Sigmoid colon (tissue), 7 donors: ENCODE results near the gene ABCB4. TPM values are rescaled to one million over a fixed set of nuclear protein-coding genes. Genes with fewer than 3 reads are reported as not detected.
"Not testable (repeated sequence)": the region's sequence is repeated elsewhere in the genome, so short reads cannot be mapped to it uniquely, and the experiment has no call there.

ENCODE experiments used
- DNase-seq: peaks from one replicate; pipeline ENCODE4 v3.0.0-alpha.2; 2019
- H3K27ac ChIP-seq, 4 donors: fragments of 200-600 bp; sonication (generic); one replicate each; pipeline ENCODE4 v1.5.1; 2016 to 2019; ENCODE audit warnings: mild to moderate bottlenecking in 1 of 4
- H3K27me3 ChIP-seq, 3 donors: fragments of 200-600 bp; sonication (generic); one replicate each; pipeline ENCODE4 v1.5.1; 2019; ENCODE audit warnings: mild to moderate bottlenecking in 1 of 3
- H3K36me3 ChIP-seq, 4 donors: fragments of 200-600 bp; sonication (generic); one replicate each; pipeline ENCODE4 v1.5.1; 2016 to 2019
- H3K4me1 ChIP-seq, 4 donors: fragments of 200-600 bp; sonication (generic); one replicate each; pipeline ENCODE4 v1.5.1; 2017 to 2019
- H3K4me3 ChIP-seq, 4 donors: fragments of 200-600 bp; sonication (generic); one replicate each; pipeline ENCODE4 v1.5.1; 2017 to 2019; ENCODE audit warnings: mild to moderate bottlenecking in 2 of 4, moderate library complexity in 1 of 4
- H3K9me3 ChIP-seq, 4 donors: fragments of 200-600 bp in 3 of 4; sonication (generic) in 3 of 4; one replicate each; pipeline versions ENCODE4 v1.5.1 to v1.6.1; 2013 to 2019
- EP300 ChIP-seq, 4 donors: sonication (generic); formaldehyde crosslinking; IDR thresholded peaks; one replicate each; pipeline ENCODE4 v1.6.1; 2017; ENCODE audit warnings: antibody characterized with exemption in 4 of 4
- POLR2A ChIP-seq, 2 donors: fragments of 450-650 bp; IDR thresholded peaks; one replicate each; pipeline ENCODE4 v1.6.1; 2016; ENCODE audit warnings: antibody characterized with exemption in 2 of 2, mild to moderate bottlenecking in 2 of 2, moderate library complexity in 2 of 2
- POLR2AphosphoS5 ChIP-seq, 4 donors: sonication (generic); formaldehyde crosslinking; IDR thresholded peaks; one replicate each; pipeline ENCODE4 v1.6.1; 2017; ENCODE audit warnings: antibody characterized with exemption in 4 of 4
- WGBS, 2 donors: extraction: QIAGEN DNeasy Blood & Tissue Kit; methylation state at CpG; one replicate each; pipeline ENCODE4 v1.1.7; 2013; 5-methylcytosine and 5-hydroxymethylcytosine counted together
- intact Hi-C: fragments of 100-400 bp; cut with DNase I; formaldehyde crosslinking; loops from one replicate; pipeline ENCODE4 v1.15.1; 2023
- polyA plus RNA-seq, 3 donors: library from polyadenylated mRNA; stranded (reverse); fragments of 200-250 nt; gene quantifications; one replicate each; pipeline ENCODE4 v1.2.3, GENCODE V29; 2013
- total RNA-seq, 4 donors: library from RNA; depleted of rRNA; stranded (reverse); fragments of >200 nt; gene quantifications; one replicate each; pipeline ENCODE4 v1.1.0, GENCODE V29; 2016
- TF ChIP-seq, protein P1 (sequence below), 4 experiments: fragments of 450-650 bp in 3 of 4; fragments of 200-600 bp in 1 of 4; IDR thresholded peaks; one replicate each; pipeline ENCODE4 v1.5.1; 2016 to 2019; ENCODE audit warnings: antibody characterized with exemption in 4 of 4, mild to moderate bottlenecking in 3 of 4, moderate library complexity in 2 of 4
- donor health status: healthy with polysubstance abuse.
- donor health status: Bipolar disorder and iron deficiency.
- donor health status: healthy.

The ABCB4 gene
- total and polyA plus RNA-seq, 7 donors = 0.23 to 3.5 (median 1.1) TPM; not detected in 1

DNA sequence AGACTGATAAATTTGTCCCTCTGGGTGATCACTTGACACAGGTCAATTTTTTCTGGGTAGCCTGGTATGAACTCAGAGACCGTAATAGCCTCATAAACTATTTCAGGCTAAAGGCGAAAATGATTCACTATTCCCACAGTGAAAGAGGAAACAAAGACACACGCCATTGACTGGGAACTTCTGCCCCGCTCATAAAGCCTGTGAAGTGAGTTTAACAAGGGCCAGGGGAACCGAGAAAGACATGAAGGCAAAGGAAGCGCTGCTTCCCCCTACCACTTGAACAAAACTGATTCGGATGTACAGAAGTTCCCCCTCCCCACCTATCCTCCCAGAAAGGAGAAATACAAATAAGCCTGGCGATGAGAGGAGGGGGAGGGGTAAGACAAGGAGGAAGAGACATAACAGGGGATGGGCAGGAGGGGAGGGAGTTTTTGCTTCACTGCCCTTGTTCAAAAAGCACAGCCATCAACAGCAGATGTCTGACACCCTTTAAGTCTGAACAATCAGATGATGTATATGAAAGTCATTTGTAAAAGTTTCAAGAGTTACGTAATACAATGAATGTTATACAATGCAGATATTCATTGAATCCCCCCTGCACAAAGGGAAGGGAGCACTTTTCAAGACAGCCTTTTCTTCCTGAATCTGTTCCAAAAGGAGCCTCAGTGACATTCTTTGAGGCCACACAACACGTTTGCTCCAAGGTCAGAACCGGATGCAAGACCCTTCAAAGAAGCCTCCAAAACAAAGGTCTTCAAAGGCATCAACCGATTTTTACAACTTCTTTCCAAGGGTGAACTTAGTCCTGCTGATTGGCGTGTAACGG lies 734 bp downstream of the ABCB4 start:
- Histone ChIP-seq H3K4me1 (peaks cover 0 to 24% (median 23%) of the 10 kb centered on the region in 4 donors), H3K36me3 (no peaks in the 10 kb centered on the region), H3K27me3 (peaks cover 0 to 5% (median 0%) of the 10 kb centered on the region in 3 donors), H3K9me3 (no peaks in the 10 kb centered on the region), H3K27ac (peak overlapping the region in 3 of 4 donors; percentile 43 to 62 (median 44)), H3K4me3 (peak overlapping the region; percentile 29 to 59 (median 58))
- intact Hi-C loops = no loop called here
- no peak for DNase-seq
- WGBS, 2 donors = 2 to 6% methylated on average over 14 of the region's 14 CpGs
- TF ChIP-seq EP300 (IDR thresholded peaks at IDR 0.05) (no peak), POLR2AphosphoS5 (IDR thresholded peaks at IDR 0.05) (peak in 2 of 4 donors; percentile 50 to 60), POLR2A (IDR thresholded peaks at IDR 0.05) (no peak)
- TF ChIP-seq, protein P1, sequence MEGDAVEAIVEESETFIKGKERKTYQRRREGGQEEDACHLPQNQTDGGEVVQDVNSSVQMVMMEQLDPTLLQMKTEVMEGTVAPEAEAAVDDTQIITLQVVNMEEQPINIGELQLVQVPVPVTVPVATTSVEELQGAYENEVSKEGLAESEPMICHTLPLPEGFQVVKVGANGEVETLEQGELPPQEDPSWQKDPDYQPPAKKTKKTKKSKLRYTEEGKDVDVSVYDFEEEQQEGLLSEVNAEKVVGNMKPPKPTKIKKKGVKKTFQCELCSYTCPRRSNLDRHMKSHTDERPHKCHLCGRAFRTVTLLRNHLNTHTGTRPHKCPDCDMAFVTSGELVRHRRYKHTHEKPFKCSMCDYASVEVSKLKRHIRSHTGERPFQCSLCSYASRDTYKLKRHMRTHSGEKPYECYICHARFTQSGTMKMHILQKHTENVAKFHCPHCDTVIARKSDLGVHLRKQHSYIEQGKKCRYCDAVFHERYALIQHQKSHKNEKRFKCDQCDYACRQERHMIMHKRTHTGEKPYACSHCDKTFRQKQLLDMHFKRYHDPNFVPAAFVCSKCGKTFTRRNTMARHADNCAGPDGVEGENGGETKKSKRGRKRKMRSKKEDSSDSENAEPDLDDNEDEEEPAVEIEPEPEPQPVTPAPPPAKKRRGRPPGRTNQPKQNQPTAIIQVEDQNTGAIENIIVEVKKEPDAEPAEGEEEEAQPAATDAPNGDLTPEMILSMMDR (IDR thresholded peaks at IDR 0.05) = no peak

DNA sequence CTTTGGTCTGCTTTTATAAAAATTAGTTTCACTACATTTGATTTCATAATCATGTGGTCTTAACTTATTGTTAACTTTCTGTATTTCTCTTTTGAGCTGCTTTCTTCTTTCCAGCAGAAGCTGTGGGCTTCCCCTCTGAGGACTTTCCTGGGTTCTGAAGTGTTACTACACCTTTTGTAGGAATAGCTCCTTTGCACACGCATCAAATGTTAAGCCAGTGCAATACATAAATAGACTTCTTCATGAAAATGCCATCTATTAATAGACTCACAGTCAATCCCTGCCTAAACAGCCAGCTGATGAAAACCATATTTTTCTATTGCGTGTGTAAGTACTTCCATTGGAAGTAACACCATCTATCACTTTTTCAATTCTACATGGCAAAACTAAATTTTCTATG lies 1.5 kb downstream of the ABCB4 start:
- no peak for DNase-seq

DNA sequence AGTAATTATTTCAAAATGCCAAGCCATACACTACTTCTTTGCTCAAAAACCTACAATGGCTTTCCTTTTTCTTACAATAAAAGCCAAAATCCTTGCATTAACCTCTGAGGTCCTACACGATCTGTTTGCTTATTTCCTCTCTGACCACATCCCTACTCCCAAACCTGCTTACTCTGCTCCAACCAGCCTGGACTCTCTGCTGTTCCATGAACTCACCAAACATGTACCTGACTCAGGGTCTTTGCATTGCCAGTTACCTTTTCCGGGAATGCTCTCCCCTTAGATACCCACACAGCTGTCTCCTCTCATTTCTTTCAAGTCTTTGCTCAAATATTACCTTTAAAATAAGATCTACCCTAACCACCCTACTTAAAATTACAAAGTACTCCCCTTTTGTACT lies 2.3 kb downstream of the ABCB4 start:
- Histone ChIP-seq H3K4me1 (peaks cover 0 to 24% (median 23%) of the 10 kb centered on the region in 4 donors), H3K36me3 (no peaks in the 10 kb centered on the region), H3K27ac (no peak overlapping the region), H3K27me3 (peaks cover 0 to 5% (median 0%) of the 10 kb centered on the region in 3 donors), H3K9me3 (no peaks in the 10 kb centered on the region), H3K4me3 (no peak overlapping the region)
- intact Hi-C loops = no loop called here
- no peak for TF ChIP-seq POLR2AphosphoS5 (IDR thresholded peaks at IDR 0.05)
- no peak for TF ChIP-seq EP300 (IDR thresholded peaks at IDR 0.05)
- TF ChIP-seq, protein P1 (IDR thresholded peaks at IDR 0.05) = no peak
- TF ChIP-seq POLR2A (IDR thresholded peaks at IDR 0.05) = no peak
- 83 to 86% methylated on average over 2 of the region's 2 CpGs for WGBS, 2 donors
- DNase-seq = no peak

More for the DNA sequence above, 1.5 kb downstream of the ABCB4 start:
- Histone ChIP-seq H3K9me3 (no peaks in the 10 kb centered on the region), H3K4me1 (peaks cover 0 to 24% (median 23%) of the 10 kb centered on the region in 4 donors), H3K27me3 (peaks cover 0 to 5% (median 0%) of the 10 kb centered on the region in 3 donors), H3K4me3 (peak overlapping the region in 1 of 4 donors; percentile 59), H3K27ac (peak overlapping the region in 2 of 4 donors; percentile 43 to 62), H3K36me3 (no peaks in the 10 kb centered on the region)
- intact Hi-C loops = no loop called here
- WGBS, 2 donors = 59 to 70% methylated on average over 2 of the region's 2 CpGs
- no peak for TF ChIP-seq EP300 (IDR thresholded peaks at IDR 0.05)
- TF ChIP-seq, protein P1 (IDR thresholded peaks at IDR 0.05) = no peak
- no peak for TF ChIP-seq POLR2A (IDR thresholded peaks at IDR 0.05)
- TF ChIP-seq POLR2AphosphoS5 (IDR thresholded peaks at IDR 0.05) = no peak

DNA sequence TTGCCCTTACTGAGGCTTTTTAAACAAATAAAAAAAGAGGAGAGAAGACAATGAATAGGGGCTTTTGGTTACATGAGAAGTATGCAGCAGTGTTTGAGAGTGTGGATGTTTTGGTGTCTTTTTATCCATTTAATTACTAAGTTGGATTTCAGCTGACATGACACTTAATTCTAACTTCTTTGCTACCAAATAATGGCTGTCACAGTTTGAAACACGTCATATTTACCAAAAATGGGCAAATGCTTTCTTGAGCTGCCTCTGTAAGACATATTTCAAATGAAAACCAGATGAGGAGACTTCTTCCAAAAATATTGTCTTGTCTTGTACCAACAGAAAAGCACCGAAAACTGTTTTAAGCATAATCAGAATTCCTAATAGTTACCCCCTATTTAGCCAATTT lies 4.0 kb downstream of the ABCB4 start:
- TF ChIP-seq EP300 (IDR thresholded peaks at IDR 0.05) (no peak), POLR2AphosphoS5 (IDR thresholded peaks at IDR 0.05) (no peak), POLR2A (IDR thresholded peaks at IDR 0.05) (no peak)
- TF ChIP-seq, protein P1 (IDR thresholded peaks at IDR 0.05) = no peak
- Histone ChIP-seq H3K27ac (no peak overlapping the region), H3K4me1 (peaks cover 0 to 24% (median 23%) of the 10 kb centered on the region in 4 donors), H3K27me3 (peaks cover 0 to 5% (median 0%) of the 10 kb centered on the region in 3 donors), H3K36me3 (no peaks in the 10 kb centered on the region), H3K4me3 (no peak overlapping the region), H3K9me3 (no peaks in the 10 kb centered on the region)
- 89 to 94% methylated on average over 2 of the region's 2 CpGs for WGBS, 2 donors
- no peak for DNase-seq
- intact Hi-C loops = no loop called here

DNA sequence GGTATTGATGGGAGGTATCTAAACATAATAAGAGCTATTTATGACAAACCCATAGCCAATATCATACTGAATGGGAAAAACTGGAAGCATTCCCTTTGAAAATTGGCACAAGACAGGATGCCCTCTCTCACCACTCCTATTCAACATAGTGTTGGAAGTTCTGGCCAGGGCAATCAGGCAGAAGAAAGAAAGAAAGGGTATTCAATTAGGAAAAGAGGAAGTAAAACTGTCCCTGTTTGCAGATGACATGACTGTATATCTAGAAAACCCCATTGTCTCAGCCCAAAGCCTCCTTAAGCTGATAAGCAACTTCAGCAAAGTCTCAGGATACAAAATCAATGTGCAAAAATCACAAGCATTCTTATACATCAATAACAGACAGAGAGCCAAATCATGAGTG lies 6.3 kb downstream of the ABCB4 start:
- H3K4me3 ChIP-seq, H3K4me1 ChIP-seq, H3K9me3 ChIP-seq, intact Hi-C loops, H3K36me3 ChIP-seq, H3K27me3 ChIP-seq, DNase-seq, H3K27ac ChIP-seq: not testable (repeated sequence)

DNA sequence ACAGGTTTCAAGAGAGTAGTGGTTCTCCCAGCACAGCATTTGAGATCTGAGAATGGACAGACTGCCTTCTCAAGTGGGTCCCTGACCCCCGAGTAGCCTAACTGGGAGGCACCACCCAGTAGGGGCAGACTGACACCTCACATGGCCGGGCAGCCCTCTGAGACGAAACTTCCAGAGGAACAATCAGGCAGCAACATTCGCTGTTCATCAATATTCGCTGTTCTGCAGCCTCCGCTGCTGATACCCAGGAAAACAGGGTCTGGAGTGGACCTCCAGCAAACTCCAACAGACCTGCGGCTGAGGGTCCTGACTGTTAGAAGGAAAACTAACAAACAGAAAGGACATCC lies 10.0 kb downstream of the ABCB4 start:
- H3K9me3 ChIP-seq, DNase-seq, H3K4me1 ChIP-seq, H3K27me3 ChIP-seq, H3K27ac ChIP-seq, H3K36me3 ChIP-seq, intact Hi-C loops, H3K4me3 ChIP-seq: not testable (repeated sequence)
- WGBS, 2 donors = 73 to 87% methylated on average over 7 of the region's 7 CpGs

DNA sequence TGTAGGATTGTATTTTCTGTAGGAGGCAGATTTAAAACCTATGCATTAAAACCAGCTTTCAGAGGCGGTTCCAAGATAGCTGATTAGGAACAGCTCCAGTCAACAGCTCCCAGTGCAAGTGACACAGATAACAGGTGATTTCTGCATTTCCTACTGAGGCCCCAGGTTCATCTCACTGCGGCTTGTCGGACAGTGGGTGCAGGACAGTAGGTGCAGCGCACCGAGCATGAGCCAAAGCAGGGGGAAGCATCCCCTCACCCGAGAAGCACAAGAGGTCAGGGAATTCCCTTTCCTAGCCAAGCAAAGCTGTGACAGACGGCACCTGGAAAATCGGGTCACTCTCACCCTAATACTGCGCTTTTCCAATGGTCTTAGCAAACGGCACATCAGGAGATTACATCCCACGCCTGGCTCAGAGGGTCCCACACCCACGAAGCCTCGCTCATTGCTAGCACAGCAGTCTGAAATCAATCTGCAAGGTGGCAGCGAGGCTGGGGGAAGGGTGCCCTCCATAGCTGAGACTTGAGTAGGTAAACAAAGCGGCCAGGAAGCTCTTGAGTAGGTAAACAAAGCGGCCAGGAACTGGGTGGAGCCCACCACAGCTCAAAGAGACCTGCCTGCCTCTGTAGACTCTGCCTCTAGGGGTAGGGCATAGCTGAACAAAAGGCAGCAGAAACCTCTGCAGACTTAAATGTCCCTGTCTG lies 10.5 kb downstream of the ABCB4 start:
- H3K4me3 ChIP-seq, H3K27ac ChIP-seq, intact Hi-C loops, H3K36me3 ChIP-seq, H3K4me1 ChIP-seq, H3K9me3 ChIP-seq, DNase-seq, H3K27me3 ChIP-seq: not testable (repeated sequence)
- 39 to 72% methylated on average over 16 of the region's 16 CpGs for WGBS, 2 donors
